Fibroblast of skin of left quadriceps (primary cell): ENCODE results near the gene PARD3B.

Source experiments
- DNase-seq, 2 experiments: peaks; one replicate each; pipeline ENCODE4 v3.0.0-alpha.2; 2013; ENCODE audit warnings: low read depth in 2 of 2

Gene PARD3B

DNA sequence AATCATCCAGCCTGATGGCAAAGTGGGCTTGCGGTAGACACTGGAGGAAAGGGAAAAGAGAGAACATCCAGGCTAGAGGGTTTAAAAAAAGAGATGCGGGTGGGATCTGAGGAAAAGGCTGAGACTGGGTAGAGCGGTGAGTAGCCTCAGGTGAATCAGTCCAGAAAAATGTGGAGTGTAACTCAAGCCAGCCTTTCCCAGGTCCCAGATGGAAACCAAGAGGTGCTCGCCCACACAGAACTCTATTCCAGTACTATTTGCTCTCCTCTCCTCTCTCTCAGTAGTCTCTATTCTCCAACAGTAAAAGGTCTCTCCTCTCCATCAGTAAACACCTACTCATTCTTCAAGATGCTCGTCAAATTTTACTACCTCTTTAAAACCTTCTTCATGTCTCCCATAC lies 1098.7 kb downstream of the PARD3B start:
- DNase-seq, result no peak

- no peak for DNase-seq
Measured at GRCh38 chr2:205646680-205647079, 1101.4 kb downstream of the PARD3B start.

DNA sequence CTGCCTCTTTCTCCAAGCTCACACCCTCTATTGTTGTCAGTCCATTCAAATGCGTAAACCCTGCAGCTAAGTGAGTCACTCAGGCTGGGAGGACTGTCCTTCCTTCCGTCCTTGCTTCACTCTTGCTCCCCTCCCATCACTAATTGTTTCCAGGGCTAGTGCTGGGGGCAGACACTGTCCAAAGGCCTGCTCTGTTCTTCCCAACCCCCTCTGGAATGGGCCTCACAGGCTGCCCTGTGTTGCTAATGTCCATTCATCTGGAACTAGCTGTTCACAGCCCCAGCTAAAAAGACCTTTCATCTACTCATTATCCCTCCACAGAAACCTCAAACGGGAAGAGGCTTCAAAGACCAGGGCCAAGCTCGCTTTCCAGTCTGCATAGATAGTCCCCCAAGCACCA lies 1105.2 kb downstream of the PARD3B start:
- DNase-seq, result no peak

DNA sequence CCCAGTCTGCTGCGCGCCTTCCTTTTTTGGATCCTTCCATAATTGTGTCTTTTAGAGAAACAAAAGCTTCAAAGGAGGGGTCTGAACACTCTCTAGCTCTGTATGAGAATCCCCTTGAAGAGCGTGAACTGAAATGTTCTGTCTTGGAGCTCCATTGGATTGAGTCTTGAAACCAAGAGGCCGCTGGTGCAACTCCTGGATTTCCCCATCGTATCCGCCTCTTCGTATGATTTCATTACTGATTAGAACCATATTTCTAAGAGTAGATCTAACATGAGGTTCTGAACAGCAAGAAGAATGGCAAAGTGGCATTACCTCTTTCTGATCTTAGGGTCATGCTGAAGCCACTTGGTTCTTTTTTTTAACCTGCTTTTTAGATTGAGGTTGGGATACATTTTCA lies 1105.7 kb downstream of the PARD3B start:
- no peak for DNase-seq

GRCh38 chr2:205651719-205652118 lies 1106.4 kb downstream of the PARD3B start:
- no peak for DNase-seq

DNA sequence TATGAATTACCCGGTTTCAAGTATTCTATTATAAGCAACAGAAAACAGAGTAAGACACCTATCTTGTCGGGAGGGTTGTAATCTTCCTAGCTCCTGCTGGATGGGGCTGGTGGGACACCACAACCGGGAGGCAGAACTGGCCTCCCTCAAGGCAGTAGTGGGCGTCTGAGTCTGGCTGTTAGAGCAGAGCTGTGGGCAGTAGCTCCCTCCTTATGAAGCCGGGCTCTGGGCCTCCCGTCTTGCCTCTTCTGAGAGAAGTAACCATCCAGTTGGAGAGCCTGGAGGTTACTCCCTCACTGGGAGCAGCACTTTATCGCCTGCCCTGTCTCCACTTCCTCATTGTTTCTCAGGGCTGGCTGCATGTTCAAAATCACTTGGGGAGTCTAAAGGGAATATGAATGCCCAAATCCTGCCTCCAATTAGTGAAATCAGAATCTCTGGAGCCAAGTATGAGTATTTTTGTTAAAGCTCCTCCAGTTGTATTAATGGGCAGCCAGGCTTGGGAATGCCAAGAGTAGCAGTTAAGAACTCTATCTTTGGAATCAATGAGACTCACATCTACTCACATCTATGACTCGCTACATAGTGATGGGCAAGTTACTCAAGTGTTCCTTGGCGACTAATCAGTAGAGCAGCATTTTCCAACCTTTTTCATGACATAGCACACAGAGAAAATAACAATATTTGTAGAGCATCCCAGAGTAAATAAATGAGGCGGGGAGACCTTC lies 1109.8 kb downstream of the PARD3B start:
- DNase-seq, result peak; percentile 62 to 66

GRCh38 chr2:205655779-205656456 lies 1110.6 kb downstream of the PARD3B start:
- peak in 1 of 2 experiments; percentile 39 for DNase-seq

DNA sequence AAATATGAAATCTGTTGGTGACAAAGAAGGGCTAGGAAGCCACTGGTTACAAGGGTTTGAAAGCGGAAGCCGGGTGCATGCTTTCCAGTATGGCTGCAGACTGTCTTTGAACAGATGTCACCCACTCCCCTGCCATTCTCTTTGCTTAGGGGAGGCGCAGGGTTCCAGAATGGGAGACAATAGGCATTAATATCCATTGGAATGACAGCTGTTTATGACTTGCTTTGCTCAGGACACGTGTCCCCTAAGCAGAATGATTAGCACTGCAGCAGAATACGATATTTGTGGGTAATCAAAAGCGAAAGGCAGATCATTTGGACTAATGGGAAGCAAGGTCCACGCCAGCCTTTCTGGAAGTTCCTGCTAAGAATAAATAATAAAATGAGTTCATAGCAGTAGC lies 1111.2 kb downstream of the PARD3B start:
- no peak for DNase-seq

DNA sequence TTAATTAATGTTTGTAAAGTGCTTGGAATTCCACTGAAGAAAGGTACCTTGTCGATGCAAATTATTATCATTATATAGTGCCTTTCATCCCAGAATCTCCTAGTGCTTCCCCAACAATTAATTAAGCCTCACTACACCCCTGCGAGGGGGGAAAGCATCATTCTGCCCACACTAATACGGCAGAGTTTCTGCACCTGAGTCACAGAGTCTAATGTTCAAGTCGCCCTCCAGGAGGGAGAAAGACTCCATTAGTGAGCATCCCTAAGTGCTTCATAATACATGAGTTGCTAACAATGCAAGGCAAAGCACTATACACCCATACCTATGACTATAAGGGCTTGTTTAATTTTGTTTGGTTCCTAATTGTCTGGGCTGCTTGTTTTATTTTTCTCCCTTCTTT lies 1111.7 kb downstream of the PARD3B start:
- no peak for DNase-seq

DNA sequence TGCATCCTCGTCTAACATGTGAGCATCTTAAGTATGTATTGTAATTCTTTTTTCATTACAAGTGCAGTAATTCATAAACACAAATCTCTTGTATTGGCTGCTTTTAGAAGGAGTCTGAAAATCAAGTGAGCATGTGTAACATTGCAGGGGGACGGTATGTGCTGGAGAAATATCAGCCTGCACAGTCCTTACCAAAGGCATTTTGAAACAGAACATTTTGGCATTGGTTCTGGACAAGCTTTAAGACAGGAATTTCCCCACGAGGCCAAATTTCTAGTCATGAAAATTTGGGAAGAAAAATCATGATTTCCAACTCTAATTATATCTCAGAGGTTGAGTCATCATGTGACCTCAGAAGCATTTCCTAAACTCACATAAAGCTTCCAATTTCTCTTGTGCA lies 1112.3 kb downstream of the PARD3B start:
- DNase-seq, result peak; percentile 89 to 91

- DNase-seq, result no peak
Measured at GRCh38 chr2:205658068-205658467, 1112.8 kb downstream of the PARD3B start.

DNA sequence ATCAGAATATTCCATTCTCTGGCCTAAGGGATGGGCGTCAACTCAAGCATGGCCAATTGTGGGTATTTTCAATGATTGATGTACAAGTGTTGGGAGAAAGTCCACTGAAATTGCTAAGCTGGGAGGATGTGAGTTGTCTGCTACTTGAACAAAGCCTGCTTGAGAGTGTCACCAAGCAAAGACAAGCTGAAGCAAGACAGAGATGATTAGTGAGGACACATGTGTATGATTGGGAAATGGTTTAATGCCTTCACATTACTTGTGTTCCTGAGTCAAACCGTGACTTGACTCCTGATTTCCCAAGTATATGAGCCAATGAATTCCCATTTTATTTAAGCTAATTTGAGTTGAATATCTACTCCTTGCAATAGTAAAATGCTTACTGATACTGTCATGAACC lies 1113.3 kb downstream of the PARD3B start:
- DNase-seq, result no peak

GRCh38 chr2:205659922-205660321 lies 1114.6 kb downstream of the PARD3B start:
- DNase-seq, result no peak

GRCh38 chr2:205660521-205661124 lies 1115.3 kb downstream of the PARD3B start:
- DNase-seq, result peak; percentile 97 to 98

GRCh38 chr2:205661281-205661680 lies 1116.0 kb downstream of the PARD3B start:
- DNase-seq, result no peak

GRCh38 chr2:205662206-205662965 lies 1117.1 kb downstream of the PARD3B start:
- DNase-seq, result no peak

- no peak for DNase-seq
Measured at GRCh38 chr2:205665791-205666190, 1120.5 kb downstream of the PARD3B start.
